HG03460 (cell line): ENCODE data around the gene PLEKHA6.

Experiments used
- ATAC-seq: cut with Tn5 transposase; IDR thresholded peaks from one replicate; pipeline ENCODE4 v1.9.1; 2021; ENCODE audit not compliant: unreplicated experiment

The PLEKHA6 gene

GRCh38 chr1:204288021-204288588, 71.6 kb downstream of the PLEKHA6 start:
- no peak for ATAC-seq

- ATAC-seq: no peak
These were observed 72.2 kb downstream of the PLEKHA6 start for GRCh38 chr1:204287466-204287891.

- no peak for ATAC-seq
These were observed 72.8 kb downstream of the PLEKHA6 start for GRCh38 chr1:204286831-204287421.

GRCh38 chr1:204286315-204286714, 73.4 kb downstream of the PLEKHA6 start:
- ATAC-seq: no peak

GRCh38 chr1:204285436-204286305, 74.1 kb downstream of the PLEKHA6 start:
- no peak for ATAC-seq

- no peak for ATAC-seq
These were observed 74.8 kb downstream of the PLEKHA6 start for GRCh38 chr1:204284929-204285328.

GRCh38 chr1:204283711-204284651, 75.7 kb downstream of the PLEKHA6 start:
- ATAC-seq: no peak

GRCh38 chr1:204282761-204283221, 76.9 kb downstream of the PLEKHA6 start:
- ATAC-seq: no peak

GRCh38 chr1:204280099-204280961, 79.4 kb downstream of the PLEKHA6 start:
- ATAC-seq: no peak

- no peak for ATAC-seq
These were observed 80.8 kb downstream of the PLEKHA6 start for GRCh38 chr1:204278958-204279357.

GRCh38 chr1:204278251-204278650, 81.5 kb downstream of the PLEKHA6 start:
- no peak for ATAC-seq

GRCh38 chr1:204277563-204278219, 82.0 kb downstream of the PLEKHA6 start:
- no peak for ATAC-seq

GRCh38 chr1:204275695-204276370, 83.9 kb downstream of the PLEKHA6 start:
- ATAC-seq: no peak

- no peak for ATAC-seq
These were observed 85.3 kb downstream of the PLEKHA6 start for GRCh38 chr1:204274446-204274845.

- no peak for ATAC-seq
These were observed 87.2 kb downstream of the PLEKHA6 start for GRCh38 chr1:204272505-204272904.

- no peak for ATAC-seq
These were observed 87.8 kb downstream of the PLEKHA6 start for GRCh38 chr1:204271970-204272369.

GRCh38 chr1:204268101-204268500, 91.6 kb downstream of the PLEKHA6 start:
- ATAC-seq: no peak

GRCh38 chr1:204267191-204267601, 92.5 kb downstream of the PLEKHA6 start:
- ATAC-seq: no peak

GRCh38 chr1:204266504-204267034, 93.2 kb downstream of the PLEKHA6 start:
- ATAC-seq: no peak
